HG02642 (cell line): ENCODE results near the gene CTXND1.

Experiments
- ATAC-seq: cut with Tn5 transposase; IDR thresholded peaks from one replicate; pipeline ENCODE4 v1.9.1; 2021; ENCODE audit warnings: mild to moderate bottlenecking; ENCODE audit not compliant: unreplicated experiment, poor library complexity

Gene CTXND1

GRCh38 chr15:80211976-80212375 is 40.0 kb downstream of the CTXND1 start:
- ATAC-seq = no peak

DNA sequence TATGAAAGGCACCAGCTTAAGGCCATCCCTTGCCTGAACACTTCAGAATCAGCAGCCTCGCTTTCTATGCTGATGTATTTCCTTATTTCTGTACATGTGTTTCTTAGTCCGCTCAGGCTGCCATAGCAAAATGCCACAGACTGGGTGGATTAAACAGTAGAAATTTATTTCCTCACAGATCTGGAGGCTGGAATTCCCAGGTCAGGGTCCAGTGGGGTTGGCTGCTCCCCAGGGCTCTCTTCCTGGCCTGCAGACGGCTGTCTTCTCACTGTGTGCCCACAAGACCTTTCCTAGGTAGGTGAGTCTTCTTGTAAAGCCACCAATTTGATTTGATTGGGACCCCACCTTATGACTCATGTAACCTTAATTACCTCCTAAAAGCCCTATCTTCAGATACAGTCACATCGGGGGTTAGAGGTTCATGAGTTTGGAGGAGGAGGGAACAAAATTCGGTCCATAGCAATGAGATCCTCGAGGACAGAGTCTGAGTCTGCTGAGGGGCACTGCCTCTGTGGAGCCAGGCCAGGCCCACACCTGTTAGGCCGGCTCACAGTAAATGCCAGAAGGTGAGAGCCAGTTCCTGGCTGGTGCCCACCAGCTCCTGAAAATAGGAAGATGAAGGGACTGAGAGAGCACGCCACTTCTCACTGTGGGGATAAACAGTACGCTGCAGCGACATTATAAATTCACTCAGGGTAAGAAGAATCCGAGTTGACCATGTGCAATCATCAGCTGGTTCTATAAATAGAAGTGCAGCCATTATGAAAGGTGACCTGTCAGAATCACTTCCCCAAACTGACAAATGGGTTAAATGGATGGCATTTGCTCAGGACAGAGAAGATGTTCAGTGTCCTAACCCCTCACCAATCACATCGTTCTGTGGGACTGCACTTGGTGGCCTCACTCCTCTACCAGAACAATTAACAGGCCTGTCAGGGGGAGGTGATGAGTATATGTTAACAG is 41.1 kb downstream of the CTXND1 start:
- ATAC-seq = no peak

- ATAC-seq = no peak
These were observed 43.0 kb downstream of the CTXND1 start for GRCh38 chr15:80208758-80209734.

DNA sequence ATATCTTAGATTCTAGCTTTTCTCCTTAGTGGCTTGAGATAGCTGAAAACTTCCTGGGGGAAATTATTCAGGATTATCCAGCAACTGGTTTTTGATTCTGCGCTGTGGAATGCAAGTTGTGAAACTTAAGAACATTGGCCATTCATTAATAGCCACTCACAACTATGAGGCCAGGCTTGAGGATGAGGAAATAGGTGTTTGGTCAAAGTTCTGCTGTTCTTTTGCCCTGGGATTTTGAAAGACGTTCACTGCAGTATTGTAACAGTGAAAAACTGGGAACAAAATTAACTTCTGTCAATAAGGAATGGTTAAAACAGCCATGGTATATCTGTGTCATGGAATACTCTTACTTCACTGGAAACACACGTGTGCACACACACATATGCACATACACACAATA is 44.1 kb downstream of the CTXND1 start:
- ATAC-seq = no peak

- no peak for ATAC-seq
These were observed 47.8 kb downstream of the CTXND1 start for GRCh38 chr15:80204231-80204630.

DNA sequence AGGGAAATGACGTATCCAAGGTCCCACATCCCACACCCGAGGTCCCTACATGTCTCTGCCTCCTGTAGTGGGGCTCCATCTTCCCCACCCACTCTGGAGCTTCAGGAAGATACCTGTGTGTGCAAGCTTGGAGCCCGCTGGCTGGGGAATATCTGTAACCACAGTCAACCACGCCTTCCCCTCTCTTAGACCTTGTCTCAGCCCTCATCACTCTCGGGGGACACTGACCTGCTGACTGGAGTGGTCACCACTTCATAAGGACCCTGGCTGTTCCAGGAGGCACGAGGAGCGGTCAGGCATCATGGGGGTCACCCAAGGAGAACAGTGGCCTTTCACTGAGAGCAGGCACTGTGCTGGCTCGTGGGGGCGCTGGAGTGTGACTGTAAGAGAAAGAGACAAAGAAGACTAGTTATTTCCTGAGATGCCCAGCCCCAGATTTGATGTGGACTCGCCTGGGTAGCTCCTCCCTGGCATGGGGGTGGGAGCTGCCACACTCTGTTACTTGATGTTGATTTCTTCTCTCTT is 48.6 kb downstream of the CTXND1 start:
- ATAC-seq = no peak

- no peak for ATAC-seq
These were observed 49.2 kb downstream of the CTXND1 start for GRCh38 chr15:80202641-80203360.

DNA sequence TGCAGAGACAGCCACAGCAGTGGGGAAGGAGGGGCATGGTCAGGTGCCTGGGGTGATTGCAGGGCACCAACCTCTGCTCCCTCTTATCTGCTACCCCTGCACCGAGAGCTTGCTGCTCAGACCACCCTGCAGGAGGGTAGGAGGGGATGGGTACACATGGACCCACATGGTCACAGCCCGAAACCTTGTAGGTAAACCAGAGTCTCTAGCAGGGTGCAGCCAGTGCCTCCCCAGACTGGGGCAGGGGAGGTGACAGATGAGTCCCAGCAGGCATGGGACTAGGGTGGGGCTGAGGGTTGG is 50.0 kb downstream of the CTXND1 start:
- no peak for ATAC-seq

DNA sequence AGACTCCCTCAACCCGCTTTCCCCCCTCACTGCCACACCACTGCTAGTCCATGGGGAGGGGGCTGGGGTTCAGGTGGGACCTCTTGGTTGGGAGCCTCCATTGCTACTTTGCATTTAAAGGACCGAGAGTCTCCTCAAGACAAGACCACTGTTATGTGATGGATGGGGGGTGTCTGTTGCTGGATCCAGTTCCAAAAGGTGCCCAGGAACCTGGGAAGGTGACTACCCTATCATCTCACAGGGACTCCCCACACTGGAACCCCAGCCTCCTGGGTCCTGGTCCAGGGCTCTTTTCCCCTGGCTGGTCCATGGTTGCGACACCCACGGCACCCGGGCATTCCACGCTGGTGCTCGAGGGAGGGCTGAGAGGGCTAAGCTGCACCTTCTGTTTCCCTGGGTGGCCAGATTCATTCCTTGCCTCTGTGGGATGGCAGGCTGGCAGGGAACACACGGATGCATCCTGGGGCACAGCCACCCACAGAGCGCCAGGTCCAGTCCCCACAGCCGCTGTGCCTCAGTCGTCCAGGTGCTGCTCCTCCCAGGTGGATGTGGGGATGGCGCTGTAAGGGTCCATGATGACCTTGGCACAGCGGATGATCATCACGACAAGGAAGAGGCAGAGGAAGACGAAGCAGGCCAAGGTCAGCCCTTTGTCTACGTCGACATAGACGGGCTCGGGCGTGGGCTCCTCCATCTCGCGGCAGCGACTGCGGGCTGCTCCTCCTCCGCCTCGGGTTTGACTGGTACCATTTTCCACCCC is 50.6 kb downstream of the CTXND1 start:
- no peak for ATAC-seq

- no peak for ATAC-seq
These were observed 52.1 kb downstream of the CTXND1 start for GRCh38 chr15:80199869-80200268.

GRCh38 chr15:80199366-80199765 is 52.6 kb downstream of the CTXND1 start:
- ATAC-seq = no peak

- no peak for ATAC-seq
These were observed 57.1 kb downstream of the CTXND1 start for GRCh38 chr15:80194914-80195313.

- ATAC-seq = no peak
These were observed 57.8 kb downstream of the CTXND1 start for GRCh38 chr15:80194186-80194585.

DNA sequence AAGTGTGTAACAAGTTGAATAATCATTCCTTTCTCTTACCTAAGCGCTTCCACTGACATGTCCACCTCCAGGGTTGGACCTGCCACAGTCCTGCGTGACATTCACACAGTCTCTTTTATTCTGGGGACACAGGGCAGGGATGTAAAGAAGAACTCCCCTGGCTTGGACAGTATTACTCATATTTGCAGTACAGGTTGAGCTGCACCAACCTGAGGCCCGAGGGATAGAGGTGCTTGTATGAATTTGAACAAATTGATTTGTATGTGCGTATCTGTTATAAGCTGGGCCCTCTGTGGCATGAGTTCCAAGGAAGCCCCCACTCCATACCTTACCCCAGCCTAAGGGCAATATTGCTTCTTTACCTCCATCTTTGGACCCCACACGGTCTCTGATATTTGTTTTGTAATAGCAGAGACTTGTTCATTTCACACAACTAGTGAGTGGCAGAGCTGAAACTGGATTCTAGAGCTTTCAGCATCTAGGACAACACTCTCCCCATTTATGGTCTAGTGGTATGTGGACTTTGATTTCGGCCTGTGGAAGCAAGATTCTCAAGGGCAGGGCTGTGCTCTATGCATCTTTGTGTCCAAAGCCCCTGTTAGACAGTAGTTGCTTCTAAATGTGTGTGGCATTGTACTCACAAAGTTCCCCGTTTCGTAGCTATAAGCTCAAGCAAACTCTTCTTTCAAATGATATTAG is 60.0 kb downstream of the CTXND1 start:
- ATAC-seq = no peak

- no peak for ATAC-seq
These were observed 60.8 kb downstream of the CTXND1 start for GRCh38 chr15:80191198-80191597.

DNA sequence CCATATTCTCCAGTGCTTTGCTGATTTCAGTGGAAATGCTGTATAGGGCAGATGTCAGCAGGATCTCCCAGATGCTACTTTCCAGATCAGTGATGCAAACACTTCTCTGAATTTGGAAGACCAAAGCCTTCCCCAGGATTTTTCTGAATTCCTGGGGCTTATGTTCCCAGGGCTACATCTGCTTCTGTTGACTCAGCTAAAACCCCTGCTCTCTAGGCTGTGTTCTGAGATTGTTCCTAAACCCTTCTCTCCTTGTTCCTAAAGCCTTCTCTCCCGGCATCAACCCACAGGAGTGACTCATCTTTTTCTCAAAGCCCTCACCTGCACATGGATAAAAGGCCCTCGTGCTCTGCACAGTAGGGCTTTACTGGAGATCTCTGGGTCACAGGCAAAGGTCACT is 63.8 kb downstream of the CTXND1 start:
- no peak for ATAC-seq

GRCh38 chr15:80186597-80186996 is 65.4 kb downstream of the CTXND1 start:
- ATAC-seq = no peak

GRCh38 chr15:80186066-80186465 is 65.9 kb downstream of the CTXND1 start:
- no peak for ATAC-seq

GRCh38 chr15:80185152-80185551 is 66.9 kb downstream of the CTXND1 start:
- no peak for ATAC-seq
